Measurements from ENCODE around the gene CDH16.

Gene CDH16

DNA sequence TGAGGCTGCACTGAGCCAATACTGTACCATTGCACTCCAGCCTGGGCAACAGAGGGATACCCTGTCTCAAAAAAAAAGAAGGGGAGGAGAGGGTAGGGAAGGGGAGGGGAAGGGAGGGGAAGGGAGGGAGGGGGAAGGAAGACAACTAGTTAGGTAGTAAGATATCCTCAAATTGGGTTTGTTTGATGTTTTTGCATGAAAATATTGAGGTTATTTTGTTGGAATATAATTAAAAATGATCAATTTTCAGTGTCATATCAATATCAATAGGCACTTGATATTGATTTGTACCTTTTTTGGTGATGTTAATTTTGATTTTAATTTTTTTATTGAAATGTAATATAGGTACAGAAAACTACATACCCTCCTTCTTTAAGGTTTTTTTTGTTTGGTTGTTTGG, 55.0 kb downstream of the CDH16 start:
- TF ChIP-seq YY2 (tag by site-specific recombination; IDR thresholded peaks at IDR 0.05) (no peak), ZNF521 (tag by site-specific recombination; IDR thresholded peaks at IDR 0.05) (no peak), ZNF175 (tag by site-specific recombination; IDR thresholded peaks at IDR 0.05) (no peak), ZBTB7A (tag by site-specific recombination; IDR thresholded peaks at IDR 0.05; ENCODE audit: low read depth) (no peak), HOXC10 (CRISPR knock-in tag; IDR thresholded peaks at IDR 0.05) (no peak), GFI1B (tag by site-specific recombination; IDR thresholded peaks at IDR 0.05) (no peak), ZNF174 (tag by site-specific recombination; IDR thresholded peaks at IDR 0.05) (no peak), ZNF747 (tag by site-specific recombination; IDR thresholded peaks at IDR 0.05) (no peak), ZNF555 (tag by site-specific recombination; conservative IDR thresholded peaks at IDR 0.05) (no peak), SP7 (tag by site-specific recombination; IDR thresholded peaks at IDR 0.05) (no peak)
- TF ChIP-seq, protein P1, sequence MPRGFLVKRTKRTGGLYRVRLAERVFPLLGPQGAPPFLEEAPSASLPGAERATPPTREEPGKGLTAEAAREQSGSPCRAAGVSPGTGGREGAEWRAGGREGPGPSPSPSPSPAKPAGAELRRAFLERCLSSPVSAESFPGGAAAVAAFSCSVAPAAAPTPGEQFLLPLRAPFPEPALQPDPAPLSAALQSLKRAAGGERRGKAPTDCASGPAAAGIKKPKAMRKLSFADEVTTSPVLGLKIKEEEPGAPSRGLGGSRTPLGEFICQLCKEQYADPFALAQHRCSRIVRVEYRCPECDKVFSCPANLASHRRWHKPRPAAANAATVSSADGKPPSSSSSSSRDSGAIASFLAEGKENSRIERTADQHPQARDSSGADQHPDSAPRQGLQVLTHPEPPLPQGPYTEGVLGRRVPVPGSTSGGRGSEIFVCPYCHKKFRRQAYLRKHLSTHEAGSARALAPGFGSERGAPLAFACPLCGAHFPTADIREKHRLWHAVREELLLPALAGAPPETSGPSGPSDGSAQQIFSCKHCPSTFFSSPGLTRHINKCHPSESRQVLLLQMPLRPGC (tag by site-specific recombination; IDR thresholded peaks at IDR 0.05) = no peak
- TF ChIP-seq, protein P2, sequence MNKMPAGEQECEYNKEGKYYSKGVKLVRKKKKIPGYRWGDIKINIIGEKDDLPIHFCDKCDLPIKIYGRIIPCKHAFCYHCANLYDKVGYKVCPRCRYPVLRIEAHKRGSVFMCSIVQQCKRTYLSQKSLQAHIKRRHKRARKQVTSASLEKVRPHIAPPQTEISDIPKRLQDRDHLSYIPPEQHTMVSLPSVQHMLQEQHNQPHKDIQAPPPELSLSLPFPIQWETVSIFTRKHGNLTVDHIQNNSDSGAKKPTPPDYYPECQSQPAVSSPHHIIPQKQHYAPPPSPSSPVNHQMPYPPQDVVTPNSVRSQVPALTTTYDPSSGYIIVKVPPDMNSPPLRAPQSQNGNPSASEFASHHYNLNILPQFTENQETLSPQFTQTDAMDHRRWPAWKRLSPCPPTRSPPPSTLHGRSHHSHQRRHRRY (tag by site-specific recombination; IDR thresholded peaks at IDR 0.05) = no peak
- TF ChIP-seq, protein P3, sequence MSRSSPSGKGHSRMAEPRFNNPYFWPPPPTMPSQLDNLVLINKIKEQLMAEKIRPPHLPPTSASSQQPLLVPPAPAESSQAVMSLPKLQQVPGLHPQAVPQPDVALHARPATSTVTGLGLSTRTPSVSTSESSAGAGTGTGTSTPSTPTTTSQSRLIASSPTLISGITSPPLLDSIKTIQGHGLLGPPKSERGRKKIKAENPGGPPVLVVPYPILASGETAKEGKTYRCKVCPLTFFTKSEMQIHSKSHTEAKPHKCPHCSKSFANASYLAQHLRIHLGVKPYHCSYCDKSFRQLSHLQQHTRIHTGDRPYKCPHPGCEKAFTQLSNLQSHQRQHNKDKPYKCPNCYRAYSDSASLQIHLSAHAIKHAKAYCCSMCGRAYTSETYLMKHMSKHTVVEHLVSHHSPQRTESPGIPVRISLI (tag by site-specific recombination; IDR thresholded peaks at IDR 0.05) = no peak
- TF ChIP-seq, protein P4, sequence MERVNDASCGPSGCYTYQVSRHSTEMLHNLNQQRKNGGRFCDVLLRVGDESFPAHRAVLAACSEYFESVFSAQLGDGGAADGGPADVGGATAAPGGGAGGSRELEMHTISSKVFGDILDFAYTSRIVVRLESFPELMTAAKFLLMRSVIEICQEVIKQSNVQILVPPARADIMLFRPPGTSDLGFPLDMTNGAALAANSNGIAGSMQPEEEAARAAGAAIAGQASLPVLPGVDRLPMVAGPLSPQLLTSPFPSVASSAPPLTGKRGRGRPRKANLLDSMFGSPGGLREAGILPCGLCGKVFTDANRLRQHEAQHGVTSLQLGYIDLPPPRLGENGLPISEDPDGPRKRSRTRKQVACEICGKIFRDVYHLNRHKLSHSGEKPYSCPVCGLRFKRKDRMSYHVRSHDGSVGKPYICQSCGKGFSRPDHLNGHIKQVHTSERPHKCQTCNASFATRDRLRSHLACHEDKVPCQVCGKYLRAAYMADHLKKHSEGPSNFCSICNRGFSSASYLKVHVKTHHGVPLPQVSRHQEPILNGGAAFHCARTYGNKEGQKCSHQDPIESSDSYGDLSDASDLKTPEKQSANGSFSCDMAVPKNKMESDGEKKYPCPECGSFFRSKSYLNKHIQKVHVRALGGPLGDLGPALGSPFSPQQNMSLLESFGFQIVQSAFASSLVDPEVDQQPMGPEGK (tag by site-specific recombination; IDR thresholded peaks at IDR 0.05) = no peak
- TF ChIP-seq, protein P5, sequence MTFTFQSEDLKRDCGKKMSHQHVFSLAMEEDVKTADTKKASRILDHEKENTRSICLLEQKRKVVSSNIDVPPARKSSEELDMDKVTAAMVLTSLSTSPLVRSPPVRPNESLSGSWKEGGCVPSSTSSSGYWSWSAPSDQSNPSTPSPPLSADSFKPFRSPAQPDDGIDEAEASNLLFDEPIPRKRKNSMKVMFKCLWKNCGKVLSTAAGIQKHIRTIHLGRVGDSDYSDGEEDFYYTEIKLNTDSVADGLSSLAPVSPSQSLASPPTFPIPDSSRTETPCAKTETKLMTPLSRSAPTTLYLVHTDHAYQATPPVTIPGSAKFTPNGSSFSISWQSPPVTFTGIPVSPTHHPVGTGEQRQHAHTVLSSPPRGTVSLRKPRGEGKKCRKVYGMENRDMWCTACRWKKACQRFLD (tag by site-specific recombination; IDR thresholded peaks at IDR 0.05) = no peak
- Histone ChIP-seq H3K4me3 (ENCODE audit: low read depth, low read length) (no peak overlapping the region), H3K36me3 (ENCODE audit: control insufficient read depth in 2 of 2, insufficient read depth in 1 of 2, low read length in 2 of 2) (no peaks in the 10 kb centered on the region), H3K9me3 (ENCODE audit: control insufficient read depth, insufficient read depth, low read depth, low read length) (no peaks in the 10 kb centered on the region), H3K27ac (ENCODE audit: extremely low read depth, low read depth, low read length) (no peak overlapping the region), H3K4me1 (ENCODE audit: control insufficient read depth, insufficient read depth, low read length) (no peaks in the 10 kb centered on the region)
- ChIA-PET POLR2A (no interaction called here), CTCF (interaction anchor here (0.8 kb wide), 1 partner anchor 138 kb away, joined by 3 read pairs; no protein-coding TSS in a partner anchor)

DNA sequence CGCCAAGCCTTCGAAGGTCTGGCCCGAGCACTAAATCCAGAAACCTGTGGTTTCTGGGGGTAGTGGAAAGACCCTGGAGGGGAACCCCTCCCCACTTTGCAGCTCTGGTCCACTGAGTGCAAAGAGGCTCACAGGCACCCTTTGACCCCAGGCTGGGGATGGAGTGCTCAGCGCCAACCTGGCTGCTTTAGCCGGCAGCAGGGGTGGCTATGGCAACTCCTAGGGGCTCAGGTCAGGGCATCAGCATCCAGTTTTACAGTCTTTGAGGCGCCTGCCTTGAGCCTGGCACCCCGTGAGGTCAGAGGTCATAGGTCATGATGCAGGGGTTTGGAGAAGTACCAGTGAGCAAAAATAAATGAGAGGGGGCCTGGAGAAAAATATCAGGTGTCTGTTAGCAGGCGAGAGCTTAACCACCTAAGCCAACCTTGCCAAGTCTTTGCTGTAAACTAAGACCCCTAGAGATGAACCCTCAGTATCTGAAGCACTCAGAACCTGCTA, 56.6 kb downstream of the CDH16 start:
- no peaks in the 10 kb centered on the region for H3K4me1 ChIP-seq (ENCODE audit: control insufficient read depth, insufficient read depth, low read length)
- H3K36me3 ChIP-seq (ENCODE audit: control insufficient read depth in 2 of 2, insufficient read depth in 1 of 2, low read length in 2 of 2) = no peaks in the 10 kb centered on the region
- no peaks in the 10 kb centered on the region for H3K9me3 ChIP-seq (ENCODE audit: control insufficient read depth, insufficient read depth, low read depth, low read length)
- TF ChIP-seq ZNF335 (tag by site-specific recombination; conservative IDR thresholded peaks at IDR 0.05) (peak; percentile 70), ZNF114 (tag by site-specific recombination; IDR thresholded peaks at IDR 0.05) (no peak)
- no peak overlapping the region for H3K27ac ChIP-seq (ENCODE audit: extremely low read depth, low read depth, low read length)
- POLR2A ChIA-PET = interaction anchor here (1.8 kb wide), 1 partner anchor 31 kb away, joined by 5 read pairs; the partner anchor contains the start of gene NAE1
- CTCF ChIA-PET = interaction anchor here (0.6 to 1.4 kb wide), 4 partner anchors 32 to 254 kb away, joined by 3 to 10 read pairs (median 4); partner anchors contain the start of gene NAE1
- no peak overlapping the region for H3K4me3 ChIP-seq (ENCODE audit: low read depth, low read length)

Data from HEK293 (cell line).